SK-N-SH treated with all-trans-retinoic acid at 6 μM for 48 hours (cell line): ENCODE results near the gene CTNND2.

Source experiments
- ATAC-seq: fragments of 200-7000 bp; cut with Tn5 transposase; 3 replicates; pipeline ENCODE4 v1.9.1; 2020; ENCODE audit warnings: mild to moderate bottlenecking, moderate library complexity
- ARNTL ChIP-seq: fragments of 450-650 bp; formaldehyde crosslinking; IDR thresholded peaks from 2 replicates; pipeline ENCODE4 v1.5.0; 2020; ENCODE audit warnings: low read depth, mild to moderate bottlenecking, moderate library complexity, borderline replicate concordance
- ESRRG ChIP-seq: fragments of 250-450 bp; sonication (Bioruptor Pico); IDR thresholded peaks from 2 replicates; pipeline ENCODE4 v1.6.1; 2021; ENCODE audit warnings: mild to moderate bottlenecking
- GLIS3 ChIP-seq: fragments of 250-450 bp; sonication (Bioruptor Pico); IDR thresholded peaks from 2 replicates; pipeline ENCODE4 v1.5.0; 2020; ENCODE audit warnings: mild to moderate bottlenecking, moderate library complexity
- ISL1 ChIP-seq: fragments of 250-450 bp; sonication (Bioruptor Pico); IDR thresholded peaks from 2 replicates; pipeline ENCODE4 v2.1.2; 2022; ENCODE audit warnings: mild to moderate bottlenecking, moderate library complexity
- OSR1 ChIP-seq: fragments of 250-450 bp; sonication (Bioruptor Pico); IDR thresholded peaks from 2 replicates; pipeline ENCODE4 v1.8.0; 2022; ENCODE audit warnings: moderate library complexity, mild to moderate bottlenecking, inconsistent platforms
- PPARA ChIP-seq: fragments of 250-450 bp; sonication (Bioruptor Pico); IDR thresholded peaks from 2 replicates; pipeline ENCODE4 v1.5.0; 2020; ENCODE audit warnings: mild to moderate bottlenecking, borderline replicate concordance
- RARB ChIP-seq: fragments of 250-450 bp; sonication (Bioruptor Pico); IDR thresholded peaks from 2 replicates; pipeline ENCODE4 v1.8.0; 2021; ENCODE audit warnings: mild to moderate bottlenecking, moderate library complexity
- SNAI2 ChIP-seq: fragments of 250-450 bp; sonication (Bioruptor Pico); IDR thresholded peaks from 2 replicates; pipeline ENCODE4 v1.5.0; 2020; ENCODE audit warnings: mild to moderate bottlenecking, moderate library complexity
- TCF4 ChIP-seq: fragments of 250-450 bp; sonication (Bioruptor Pico); IDR thresholded peaks from 2 replicates; pipeline ENCODE4 v1.8.0; 2021; ENCODE audit warnings: mild to moderate bottlenecking, moderate library complexity, borderline replicate concordance
- TOX ChIP-seq: fragments of 250-450 bp; sonication (Bioruptor Pico); IDR thresholded peaks from 2 replicates; pipeline ENCODE4 v1.8.0; 2021; ENCODE audit warnings: mild to moderate bottlenecking, moderate library complexity, borderline replicate concordance
- ZC3H10 ChIP-seq: fragments of 250-450 bp; sonication (Bioruptor Pico); IDR thresholded peaks from 2 replicates; pipeline ENCODE4 v1.5.1; 2021; ENCODE audit warnings: mild to moderate bottlenecking, moderate library complexity
- ZFP3 ChIP-seq: fragments of 250-450 bp; sonication (Bioruptor Pico); IDR thresholded peaks from 2 replicates; pipeline ENCODE4 v1.5.0; 2020; ENCODE audit warnings: mild to moderate bottlenecking, moderate library complexity
- ZFP30 ChIP-seq: fragments of 450-650 bp; formaldehyde crosslinking; IDR thresholded peaks from 2 replicates; pipeline ENCODE4 v1.5.0; 2022; ENCODE audit warnings: mild to moderate bottlenecking, moderate library complexity
- ZNF70 ChIP-seq: fragments of 450-650 bp; formaldehyde crosslinking; IDR thresholded peaks from 2 replicates; pipeline ENCODE4 v1.5.0; 2020; ENCODE audit warnings: mild to moderate bottlenecking, moderate library complexity
- ZNF8 ChIP-seq: fragments of 450-650 bp; formaldehyde crosslinking; IDR thresholded peaks from 2 replicates; pipeline ENCODE4 v1.5.0; 2020; ENCODE audit warnings: mild to moderate bottlenecking, moderate library complexity
- TF ChIP-seq, protein P1 (sequence below): fragments of 250-450 bp; sonication (Bioruptor Pico); IDR thresholded peaks from 2 replicates; pipeline ENCODE4 v1.5.0; 2020; ENCODE audit warnings: mild to moderate bottlenecking, moderate library complexity
- TF ChIP-seq, protein P2 (sequence below): fragments of 250-450 bp; sonication (Bioruptor Pico); IDR thresholded peaks from 2 replicates; pipeline ENCODE4 v1.5.1; 2021; ENCODE audit warnings: mild to moderate bottlenecking, moderate library complexity
- TF ChIP-seq, protein P3 (sequence below): fragments of 250-450 bp; sonication (Bioruptor Pico); IDR thresholded peaks from 2 replicates; pipeline ENCODE4 v1.5.1; 2020; ENCODE audit warnings: low read depth, mild to moderate bottlenecking, moderate library complexity

Gene CTNND2

DNA sequence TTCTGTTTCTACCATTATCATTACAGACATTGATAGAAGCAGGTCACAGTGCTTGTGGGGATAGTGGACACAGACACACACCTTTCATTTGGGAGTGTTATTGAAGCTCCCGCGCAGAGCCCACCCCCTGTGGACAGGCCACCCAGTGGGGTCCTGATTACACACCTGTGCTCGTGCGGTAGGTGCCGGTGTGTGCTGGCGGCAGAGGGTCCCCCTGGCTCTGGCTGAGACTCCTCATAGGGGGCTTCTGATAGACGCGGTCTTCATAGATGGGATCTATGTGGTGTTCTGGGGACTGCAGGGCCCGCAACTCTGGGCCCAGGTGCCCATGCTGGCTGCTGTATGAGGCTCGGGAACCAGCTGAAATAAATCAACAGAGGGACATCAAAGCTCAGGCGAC, 539.7 kb downstream of the CTNND2 start:
- ATAC-seq, result no peak

DNA sequence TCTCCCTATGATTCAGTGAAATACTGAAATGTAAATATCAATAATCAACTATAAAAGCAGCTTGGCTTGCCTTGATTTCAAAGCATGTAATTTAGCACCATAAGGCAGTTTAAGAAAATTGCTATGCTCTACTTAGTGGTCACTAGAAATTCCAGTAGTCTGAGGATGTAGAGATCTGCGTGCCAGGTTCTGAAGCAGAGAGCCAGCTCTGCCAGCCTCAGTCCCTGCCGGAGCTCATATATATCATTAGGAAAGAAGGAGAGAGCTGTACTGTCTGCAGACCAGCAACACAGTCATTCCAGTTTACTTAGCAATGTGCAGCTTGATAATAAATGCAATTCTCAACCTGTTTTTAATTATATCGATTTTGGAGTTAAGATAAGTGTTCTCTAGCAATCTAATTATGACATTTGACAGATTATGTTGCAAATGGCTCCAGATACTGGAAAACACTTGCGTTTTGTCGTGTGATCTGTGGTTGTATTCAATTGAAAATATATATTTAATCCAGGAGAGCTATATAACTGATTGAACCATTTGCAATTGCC, 540.5 kb downstream of the CTNND2 start:
- no peak for TF ChIP-seq PPARA
- peak; percentile 76; the same call in 1 of the 2 replicates for TF ChIP-seq TCF4 (CRISPR knock-in tag)
- TF ChIP-seq, protein P1, sequence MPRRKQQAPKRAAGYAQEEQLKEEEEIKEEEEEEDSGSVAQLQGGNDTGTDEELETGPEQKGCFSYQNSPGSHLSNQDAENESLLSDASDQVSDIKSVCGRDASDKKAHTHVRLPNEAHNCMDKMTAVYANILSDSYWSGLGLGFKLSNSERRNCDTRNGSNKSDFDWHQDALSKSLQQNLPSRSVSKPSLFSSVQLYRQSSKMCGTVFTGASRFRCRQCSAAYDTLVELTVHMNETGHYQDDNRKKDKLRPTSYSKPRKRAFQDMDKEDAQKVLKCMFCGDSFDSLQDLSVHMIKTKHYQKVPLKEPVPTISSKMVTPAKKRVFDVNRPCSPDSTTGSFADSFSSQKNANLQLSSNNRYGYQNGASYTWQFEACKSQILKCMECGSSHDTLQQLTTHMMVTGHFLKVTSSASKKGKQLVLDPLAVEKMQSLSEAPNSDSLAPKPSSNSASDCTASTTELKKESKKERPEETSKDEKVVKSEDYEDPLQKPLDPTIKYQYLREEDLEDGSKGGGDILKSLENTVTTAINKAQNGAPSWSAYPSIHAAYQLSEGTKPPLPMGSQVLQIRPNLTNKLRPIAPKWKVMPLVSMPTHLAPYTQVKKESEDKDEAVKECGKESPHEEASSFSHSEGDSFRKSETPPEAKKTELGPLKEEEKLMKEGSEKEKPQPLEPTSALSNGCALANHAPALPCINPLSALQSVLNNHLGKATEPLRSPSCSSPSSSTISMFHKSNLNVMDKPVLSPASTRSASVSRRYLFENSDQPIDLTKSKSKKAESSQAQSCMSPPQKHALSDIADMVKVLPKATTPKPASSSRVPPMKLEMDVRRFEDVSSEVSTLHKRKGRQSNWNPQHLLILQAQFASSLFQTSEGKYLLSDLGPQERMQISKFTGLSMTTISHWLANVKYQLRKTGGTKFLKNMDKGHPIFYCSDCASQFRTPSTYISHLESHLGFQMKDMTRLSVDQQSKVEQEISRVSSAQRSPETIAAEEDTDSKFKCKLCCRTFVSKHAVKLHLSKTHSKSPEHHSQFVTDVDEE (CRISPR knock-in tag), result peak; percentile 25; the same call in 1 of the 2 replicates
- TF ChIP-seq ZFP30 (CRISPR knock-in tag), result no peak
- TF ChIP-seq, all 23 proteins: peak for 2
- no peak for ATAC-seq

More for the DNA sequence above, 539.7 kb downstream of the CTNND2 start:
- TF ChIP-seq OSR1 (no peak), ARNTL (CRISPR knock-in tag) (no peak)

DNA sequence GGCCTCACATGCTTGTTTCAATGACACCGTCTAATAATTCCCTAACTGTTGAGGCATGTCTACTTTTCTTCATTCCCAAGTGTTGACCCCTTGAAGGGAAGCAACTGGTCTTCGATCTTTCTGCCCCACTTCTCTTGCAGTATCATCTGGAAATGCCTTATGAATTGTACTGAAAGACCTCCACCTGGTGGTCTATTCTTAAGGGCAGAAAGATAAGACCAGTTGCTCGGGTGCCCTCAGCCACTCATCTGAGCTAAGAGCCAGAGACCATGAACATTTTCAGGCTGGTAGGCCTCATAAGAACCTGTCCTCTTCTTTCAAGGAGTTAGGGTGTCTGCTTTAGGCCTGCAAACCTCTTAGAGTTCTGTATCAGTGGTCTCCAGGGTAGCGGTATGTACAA, 542.5 kb downstream of the CTNND2 start:
- ATAC-seq, result no peak
- TF ChIP-seq, protein P2, sequence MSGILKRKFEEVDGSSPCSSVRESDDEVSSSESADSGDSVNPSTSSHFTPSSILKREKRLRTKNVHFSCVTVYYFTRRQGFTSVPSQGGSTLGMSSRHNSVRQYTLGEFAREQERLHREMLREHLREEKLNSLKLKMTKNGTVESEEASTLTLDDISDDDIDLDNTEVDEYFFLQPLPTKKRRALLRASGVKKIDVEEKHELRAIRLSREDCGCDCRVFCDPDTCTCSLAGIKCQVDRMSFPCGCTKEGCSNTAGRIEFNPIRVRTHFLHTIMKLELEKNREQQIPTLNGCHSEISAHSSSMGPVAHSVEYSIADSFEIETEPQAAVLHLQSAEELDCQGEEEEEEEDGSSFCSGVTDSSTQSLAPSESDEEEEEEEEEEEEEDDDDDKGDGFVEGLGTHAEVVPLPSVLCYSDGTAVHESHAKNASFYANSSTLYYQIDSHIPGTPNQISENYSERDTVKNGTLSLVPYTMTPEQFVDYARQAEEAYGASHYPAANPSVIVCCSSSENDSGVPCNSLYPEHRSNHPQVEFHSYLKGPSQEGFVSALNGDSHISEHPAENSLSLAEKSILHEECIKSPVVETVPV (CRISPR knock-in tag), result no peak

DNA sequence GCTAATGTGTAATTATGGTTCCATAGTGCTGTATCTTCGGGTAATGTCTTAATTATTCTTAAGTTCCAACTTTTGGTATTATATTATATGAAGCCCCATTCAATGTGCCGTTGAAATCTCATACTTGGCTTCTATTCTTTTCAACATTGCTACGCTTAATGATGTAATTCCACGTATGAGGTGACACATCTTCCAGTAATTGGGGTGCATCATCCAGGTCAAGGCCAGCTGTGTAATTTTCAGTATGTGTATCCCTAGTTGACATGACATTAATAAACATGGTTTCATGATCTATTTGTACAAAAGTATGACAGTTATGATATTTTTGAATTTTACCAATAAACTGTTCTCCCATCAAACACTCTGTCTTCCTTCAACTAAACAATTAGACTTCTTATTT, 546.3 kb downstream of the CTNND2 start:
- no peak for TF ChIP-seq ZNF8 (CRISPR knock-in tag)
- no peak for TF ChIP-seq ZNF70 (CRISPR knock-in tag)
- no peak for TF ChIP-seq ESRRG
- TF ChIP-seq ISL1, result no peak
- no peak for TF ChIP-seq ZC3H10 (CRISPR knock-in tag)
- TF ChIP-seq, protein P3, sequence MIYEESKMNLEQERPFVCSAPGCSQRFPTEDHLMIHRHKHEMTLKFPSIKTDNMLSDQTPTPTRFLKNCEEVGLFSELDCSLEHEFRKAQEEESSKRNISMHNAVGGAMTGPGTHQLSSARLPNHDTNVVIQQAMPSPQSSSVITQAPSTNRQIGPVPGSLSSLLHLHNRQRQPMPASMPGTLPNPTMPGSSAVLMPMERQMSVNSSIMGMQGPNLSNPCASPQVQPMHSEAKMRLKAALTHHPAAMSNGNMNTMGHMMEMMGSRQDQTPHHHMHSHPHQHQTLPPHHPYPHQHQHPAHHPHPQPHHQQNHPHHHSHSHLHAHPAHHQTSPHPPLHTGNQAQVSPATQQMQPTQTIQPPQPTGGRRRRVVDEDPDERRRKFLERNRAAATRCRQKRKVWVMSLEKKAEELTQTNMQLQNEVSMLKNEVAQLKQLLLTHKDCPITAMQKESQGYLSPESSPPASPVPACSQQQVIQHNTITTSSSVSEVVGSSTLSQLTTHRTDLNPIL (CRISPR knock-in tag), result no peak
- no peak for TF ChIP-seq ZFP3 (CRISPR knock-in tag)
- TF ChIP-seq TOX, result no peak
- no peak for TF ChIP-seq GLIS3 (CRISPR knock-in tag)
- TF ChIP-seq, protein P2 (CRISPR knock-in tag), result no peak
- no peak for TF ChIP-seq OSR1
- TF ChIP-seq, protein P1 (CRISPR knock-in tag), result no peak
- TF ChIP-seq PPARA, result no peak
- no peak for TF ChIP-seq SNAI2 (CRISPR knock-in tag)
- no peak for TF ChIP-seq RARB (CRISPR knock-in tag)
- no peak for ATAC-seq
